ENCODE data around the gene PNPLA7. TPM values are rescaled to one million over a fixed set of nuclear protein-coding genes. Genes with fewer than 3 reads are reported as not detected.
A peak's percentile ranks its signal among the peaks of the same experiment; 100 is the strongest.

Gene PNPLA7
- total RNA-seq, 1 experiment from 2014 or later: 0.90 TPM

- ChIA-PET CTCF (no interaction called here), POLR2A (ENCODE audit: low non-redundant PET) (no interaction called here)
- BruUV-seq (replicated peaks): no TSS peak
- Histone ChIP-seq H3K9me3 (ENCODE audit: low read depth, low read length, poor library complexity, severe bottlenecking) (no peaks in the 10 kb centered on the region), H3K4me1 (ENCODE audit: insufficient read depth, low read length, poor library complexity, severe bottlenecking) (peaks cover 8% of the 10 kb centered on the region), H3K4me3 (ENCODE audit: low read depth, low read length, poor library complexity, severe bottlenecking) (no peak overlapping the region), H3K27ac (ENCODE audit: low read depth, low read length, poor library complexity, severe bottlenecking) (no peak overlapping the region), H3K27me3 (replicated peaks; ENCODE audit: insufficient read depth, low read depth, low read length, poor library complexity) (no peaks in the 10 kb centered on the region), H3K36me3 (ENCODE audit: insufficient read depth, low read length, poor library complexity, severe bottlenecking) (no peaks in the 10 kb centered on the region)
- DNase-seq (ENCODE audit: low spot score): no peak
- intact Hi-C loops (cut with micrococcal nuclease; ENCODE audit: unreplicated experiment): no loop called here
- TF ChIP-seq EZH2 (IDR thresholded peaks at IDR 0.05; ENCODE audit: borderline replicate concordance, low read depth, low read length, poor library complexity, severe bottlenecking): no peak
Observed at GRCh38 chr9:137462986-137463930, 86.9 kb downstream of the PNPLA7 start.

GRCh38 chr9:137462396-137462985 lies 87.7 kb downstream of the PNPLA7 start:
- H3K27me3 ChIP-seq (replicated peaks; ENCODE audit: insufficient read depth, low read depth, low read length, poor library complexity): no peaks in the 10 kb centered on the region
- intact Hi-C loops (cut with micrococcal nuclease; ENCODE audit: unreplicated experiment): no loop called here
- no peak overlapping the region for H3K27ac ChIP-seq (ENCODE audit: low read depth, low read length, poor library complexity, severe bottlenecking)
- no peak for TF ChIP-seq EZH2 (IDR thresholded peaks at IDR 0.05; ENCODE audit: borderline replicate concordance, low read depth, low read length, poor library complexity, severe bottlenecking)
- no peak for TF ChIP-seq CTCF (conservative IDR thresholded peaks at IDR 0.05; ENCODE audit: low read depth, low read length)
- ChIA-PET CTCF (no interaction called here), POLR2A (ENCODE audit: low non-redundant PET) (no interaction called here)
- no peaks in the 10 kb centered on the region for H3K36me3 ChIP-seq (ENCODE audit: insufficient read depth, low read length, poor library complexity, severe bottlenecking)
- no peaks in the 10 kb centered on the region for H3K9me3 ChIP-seq (ENCODE audit: low read depth, low read length, poor library complexity, severe bottlenecking)
- H3K4me1 ChIP-seq (ENCODE audit: insufficient read depth, low read length, poor library complexity, severe bottlenecking): peaks cover 13% of the 10 kb centered on the region
- H3K4me3 ChIP-seq (ENCODE audit: low read depth, low read length, poor library complexity, severe bottlenecking): no peak overlapping the region
- no peak for DNase-seq (ENCODE audit: low spot score)
- no TSS peak for BruUV-seq (replicated peaks)

GRCh38 chr9:137461663-137462395 lies 88.4 kb downstream of the PNPLA7 start:
- no peaks in the 10 kb centered on the region for H3K9me3 ChIP-seq (ENCODE audit: low read depth, low read length, poor library complexity, severe bottlenecking)
- no peak overlapping the region for H3K4me3 ChIP-seq (ENCODE audit: low read depth, low read length, poor library complexity, severe bottlenecking)
- ChIA-PET POLR2A (ENCODE audit: low non-redundant PET) (no interaction called here), CTCF (no interaction called here)
- no peak for TF ChIP-seq EZH2 (IDR thresholded peaks at IDR 0.05; ENCODE audit: borderline replicate concordance, low read depth, low read length, poor library complexity, severe bottlenecking)
- TF ChIP-seq CTCF (conservative IDR thresholded peaks at IDR 0.05; ENCODE audit: low read depth, low read length): no peak
- H3K27ac ChIP-seq (ENCODE audit: low read depth, low read length, poor library complexity, severe bottlenecking): no peak overlapping the region
- H3K4me1 ChIP-seq (ENCODE audit: insufficient read depth, low read length, poor library complexity, severe bottlenecking): peaks cover 13% of the 10 kb centered on the region
- no peaks in the 10 kb centered on the region for H3K27me3 ChIP-seq (replicated peaks; ENCODE audit: insufficient read depth, low read depth, low read length, poor library complexity)
- H3K36me3 ChIP-seq (ENCODE audit: insufficient read depth, low read length, poor library complexity, severe bottlenecking): no peaks in the 10 kb centered on the region
- no TSS peak for BruUV-seq (replicated peaks)
- peak; percentile 35 for DNase-seq (ENCODE audit: low spot score)
- intact Hi-C loops (cut with micrococcal nuclease; ENCODE audit: unreplicated experiment): no loop called here
